IPS-18a (cell line): ENCODE data around the gene LRRC37B.
"Not testable (repeated sequence)": the region's sequence is repeated elsewhere in the genome, so short reads cannot be mapped to it uniquely, and the experiment has no call there.

Experiments used
- H3K27ac ChIP-seq: one replicate; pipeline ENCODE4 v1.5.1; 2013; ENCODE audit warnings: low read length
- H3K27me3 ChIP-seq: one replicate; pipeline ENCODE4 v1.6.1; 2013; ENCODE audit warnings: mild to moderate bottlenecking, low read length; ENCODE audit not compliant: control insufficient read depth, insufficient read depth
- H3K36me3 ChIP-seq: one replicate; pipeline ENCODE4 v1.6.1; 2013; ENCODE audit warnings: low read depth, low read length; ENCODE audit not compliant: control insufficient read depth
- H3K4me1 ChIP-seq: one replicate; pipeline ENCODE4 v1.6.1; 2013; ENCODE audit warnings: low read depth, low read length; ENCODE audit not compliant: control insufficient read depth
- H3K4me3 ChIP-seq: one replicate; pipeline ENCODE4 v1.5.1; 2013; ENCODE audit warnings: low read length
- H3K9ac ChIP-seq: one replicate; pipeline ENCODE4 v1.6.1; 2013; ENCODE audit warnings: mild to moderate bottlenecking, low read length, moderate library complexity
- H3K9me3 ChIP-seq: one replicate; pipeline ENCODE4 v1.6.1; 2013; ENCODE audit warnings: low read depth, low read length; ENCODE audit not compliant: control insufficient read depth

Gene LRRC37B

GRCh38 chr17:32071961-32072360, 64.8 kb downstream of the LRRC37B start:
- not testable (repeated sequence) for H3K27me3 ChIP-seq, H3K27ac ChIP-seq, H3K4me3 ChIP-seq, H3K9ac ChIP-seq, H3K9me3 ChIP-seq, H3K36me3 ChIP-seq, H3K4me1 ChIP-seq

GRCh38 chr17:32073131-32073530, 65.9 kb downstream of the LRRC37B start:
- H3K4me1 ChIP-seq, H3K9ac ChIP-seq, H3K9me3 ChIP-seq, H3K27me3 ChIP-seq, H3K36me3 ChIP-seq, H3K4me3 ChIP-seq, H3K27ac ChIP-seq: not testable (repeated sequence)

- not testable (repeated sequence) for H3K27ac ChIP-seq, H3K36me3 ChIP-seq, H3K4me1 ChIP-seq, H3K9me3 ChIP-seq, H3K9ac ChIP-seq, H3K4me3 ChIP-seq, H3K27me3 ChIP-seq
Observed at GRCh38 chr17:32079753-32080152, 72.6 kb downstream of the LRRC37B start.

GRCh38 chr17:32083550-32083979, 76.4 kb downstream of the LRRC37B start:
- Histone ChIP-seq H3K9ac (peak overlapping the region; percentile 73), H3K4me3 (peak overlapping the region; percentile 56)
- H3K27ac ChIP-seq, result not testable (repeated sequence)

GRCh38 chr17:32084003-32084941, 77.1 kb downstream of the LRRC37B start:
- not testable (repeated sequence) for H3K9me3 ChIP-seq, H3K27ac ChIP-seq, H3K27me3 ChIP-seq, H3K36me3 ChIP-seq, H3K4me1 ChIP-seq
- Histone ChIP-seq H3K4me3 (peak overlapping the region; percentile 56), H3K9ac (peak overlapping the region; percentile 73)

More at GRCh38 chr17:32083550-32083979, 76.4 kb downstream of the LRRC37B start:
- not testable (repeated sequence) for H3K4me1 ChIP-seq, H3K27me3 ChIP-seq, H3K9me3 ChIP-seq, H3K36me3 ChIP-seq

GRCh38 chr17:32084942-32085829, 78.0 kb downstream of the LRRC37B start:
- H3K4me1 ChIP-seq, H3K27me3 ChIP-seq, H3K9me3 ChIP-seq, H3K27ac ChIP-seq, H3K36me3 ChIP-seq, H3K9ac ChIP-seq: not testable (repeated sequence)
- peak overlapping the region; percentile 21 for H3K4me3 ChIP-seq

- not testable (repeated sequence) for H3K27me3 ChIP-seq
Observed at GRCh38 chr17:32086833-32087232, 79.7 kb downstream of the LRRC37B start.

GRCh38 chr17:32092062-32092461, 84.9 kb downstream of the LRRC37B start:
- H3K36me3 ChIP-seq, H3K27ac ChIP-seq, H3K9ac ChIP-seq, H3K27me3 ChIP-seq, H3K9me3 ChIP-seq, H3K4me3 ChIP-seq, H3K4me1 ChIP-seq: not testable (repeated sequence)

More at GRCh38 chr17:32086833-32087232, 79.7 kb downstream of the LRRC37B start:
- not testable (repeated sequence) for H3K36me3 ChIP-seq, H3K9me3 ChIP-seq, H3K27ac ChIP-seq, H3K9ac ChIP-seq, H3K4me1 ChIP-seq, H3K4me3 ChIP-seq

- no peaks in the 10 kb centered on the region for H3K36me3 ChIP-seq
- H3K4me3 ChIP-seq, result no peak overlapping the region
- H3K9ac ChIP-seq, result no peak overlapping the region
- no peak overlapping the region for H3K27ac ChIP-seq
- no peaks in the 10 kb centered on the region for H3K9me3 ChIP-seq
- H3K4me1 ChIP-seq, result peaks cover 7% of the 10 kb centered on the region
- H3K27me3 ChIP-seq, result no peaks in the 10 kb centered on the region
Observed at GRCh38 chr17:32099686-32100085, 92.5 kb downstream of the LRRC37B start.

- not testable (repeated sequence) for H3K36me3 ChIP-seq, H3K4me3 ChIP-seq, H3K27ac ChIP-seq, H3K9me3 ChIP-seq, H3K4me1 ChIP-seq, H3K27me3 ChIP-seq, H3K9ac ChIP-seq
Observed at GRCh38 chr17:32100323-32100722, 93.1 kb downstream of the LRRC37B start.

- Histone ChIP-seq H3K4me1 (peaks cover 7% of the 10 kb centered on the region), H3K9me3 (no peaks in the 10 kb centered on the region), H3K27ac (no peak overlapping the region), H3K9ac (no peak overlapping the region), H3K4me3 (no peak overlapping the region), H3K36me3 (no peaks in the 10 kb centered on the region), H3K27me3 (no peaks in the 10 kb centered on the region)
Observed at GRCh38 chr17:32100971-32101631, 93.9 kb downstream of the LRRC37B start.
